ENCODE data around the gene POLR3GL. TPM values are rescaled to one million over a fixed set of nuclear protein-coding genes. Genes with fewer than 3 reads are reported as not detected.

The POLR3GL gene
- polyA plus RNA-seq, 1 donor from 2014 or later: 38.6 TPM

GRCh38 chr1:145936247-145936646 is 28.2 kb upstream of the POLR3GL start:
- Histone ChIP-seq H4K20me1 (ENCODE audit: insufficient read depth) (no peaks in the 10 kb centered on the region), H3K9me3 (ENCODE audit: low read length) (no peaks in the 10 kb centered on the region), H3K27ac (ENCODE audit: low read length) (no peak overlapping the region), H3K27me3 (ENCODE audit: insufficient read depth, low read depth, low read length) (no peaks in the 10 kb centered on the region), H3K9ac (ENCODE audit: low read length) (no peak overlapping the region), H2AFZ (ENCODE audit: low read depth, low read length) (no peak overlapping the region), H3K79me2 (replicated peaks; ENCODE audit: insufficient read depth, low read length) (no peaks in the 10 kb centered on the region), H3K4me2 (ENCODE audit: low read length) (no peak overlapping the region), H3K9me2 (ENCODE audit: insufficient read depth, low read length) (no peaks in the 10 kb centered on the region), H3F3A (ENCODE audit: insufficient read depth, low read length, poor library complexity, severe bottlenecking) (no peaks in the 10 kb centered on the region), H3K4me3 (ENCODE audit: low read length) (no peak overlapping the region), H3K36me3 (ENCODE audit: insufficient read depth, low read length) (peaks cover 5% of the 10 kb centered on the region)
- TF ChIP-seq EP300 (conservative IDR thresholded peaks at IDR 0.05; ENCODE audit: poor library complexity, severe bottlenecking) (no peak), MXI1 (conservative IDR thresholded peaks at IDR 0.05; ENCODE audit: poor library complexity, severe bottlenecking) (no peak), TAF1 (IDR thresholded peaks at IDR 0.05; ENCODE audit: low read depth) (no peak), SMC3 (conservative IDR thresholded peaks at IDR 0.05; ENCODE audit: poor library complexity) (no peak), POLR2AphosphoS5 (IDR thresholded peaks at IDR 0.05) (no peak), EZH2 (IDR thresholded peaks at IDR 0.05; ENCODE audit: borderline replicate concordance, insufficient read depth, low read length, poor library complexity, severe bottlenecking) (no peak), RAD21 (conservative IDR thresholded peaks at IDR 0.05) (no peak), REST (IDR thresholded peaks at IDR 0.05; ENCODE audit: borderline replicate concordance) (no peak), CTCF (IDR thresholded peaks at IDR 0.05; ENCODE audit: poor library complexity, severe bottlenecking) (no peak)

- Histone ChIP-seq H3K4me2 (ENCODE audit: low read length) (no peak overlapping the region), H3K9me2 (ENCODE audit: insufficient read depth, low read length) (no peaks in the 10 kb centered on the region), H3K4me3 (ENCODE audit: low read length) (no peak overlapping the region), H3K27me3 (ENCODE audit: insufficient read depth, low read depth, low read length) (no peaks in the 10 kb centered on the region), H3K9me3 (ENCODE audit: low read length) (no peaks in the 10 kb centered on the region), H2AFZ (ENCODE audit: low read depth, low read length) (no peak overlapping the region), H3K79me2 (replicated peaks; ENCODE audit: insufficient read depth, low read length) (no peaks in the 10 kb centered on the region), H3K27ac (ENCODE audit: low read length) (no peak overlapping the region), H3K9ac (ENCODE audit: low read length) (no peak overlapping the region), H3K36me3 (ENCODE audit: insufficient read depth, low read length) (peaks cover 5% of the 10 kb centered on the region), H3F3A (ENCODE audit: insufficient read depth, low read length, poor library complexity, severe bottlenecking) (no peaks in the 10 kb centered on the region), H4K20me1 (ENCODE audit: insufficient read depth) (no peaks in the 10 kb centered on the region)
- TF ChIP-seq RAD21 (conservative IDR thresholded peaks at IDR 0.05): no peak
Measured at GRCh38 chr1:145937436-145937835, 27.1 kb upstream of the POLR3GL start.

- Histone ChIP-seq H3K27ac (ENCODE audit: low read length) (no peak overlapping the region), H2AFZ (ENCODE audit: low read depth, low read length) (no peak overlapping the region), H3K9me3 (ENCODE audit: low read length) (no peaks in the 10 kb centered on the region), H3F3A (ENCODE audit: insufficient read depth, low read length, poor library complexity, severe bottlenecking) (no peaks in the 10 kb centered on the region), H3K4me3 (ENCODE audit: low read length) (no peak overlapping the region), H3K4me2 (ENCODE audit: low read length) (no peak overlapping the region), H4K20me1 (ENCODE audit: insufficient read depth) (no peaks in the 10 kb centered on the region), H3K9me2 (ENCODE audit: insufficient read depth, low read length) (no peaks in the 10 kb centered on the region), H3K36me3 (ENCODE audit: insufficient read depth, low read length) (no peaks in the 10 kb centered on the region), H3K79me2 (replicated peaks; ENCODE audit: insufficient read depth, low read length) (no peaks in the 10 kb centered on the region), H3K27me3 (ENCODE audit: insufficient read depth, low read depth, low read length) (no peaks in the 10 kb centered on the region), H3K9ac (ENCODE audit: low read length) (no peak overlapping the region)
- TF ChIP-seq MXI1 (conservative IDR thresholded peaks at IDR 0.05; ENCODE audit: poor library complexity, severe bottlenecking) (no peak), REST (IDR thresholded peaks at IDR 0.05; ENCODE audit: borderline replicate concordance) (no peak), RAD21 (conservative IDR thresholded peaks at IDR 0.05) (no peak), SMC3 (conservative IDR thresholded peaks at IDR 0.05; ENCODE audit: poor library complexity) (no peak), EZH2 (IDR thresholded peaks at IDR 0.05; ENCODE audit: borderline replicate concordance, insufficient read depth, low read length, poor library complexity, severe bottlenecking) (no peak), TAF1 (IDR thresholded peaks at IDR 0.05; ENCODE audit: low read depth) (no peak), CTCF (IDR thresholded peaks at IDR 0.05; ENCODE audit: poor library complexity, severe bottlenecking) (no peak), EP300 (conservative IDR thresholded peaks at IDR 0.05; ENCODE audit: poor library complexity, severe bottlenecking) (no peak), POLR2AphosphoS5 (IDR thresholded peaks at IDR 0.05) (no peak)
Measured at GRCh38 chr1:145942405-145942804, 22.1 kb upstream of the POLR3GL start.
